ENCODE results near the gene ZFP36L1.

DNA sequence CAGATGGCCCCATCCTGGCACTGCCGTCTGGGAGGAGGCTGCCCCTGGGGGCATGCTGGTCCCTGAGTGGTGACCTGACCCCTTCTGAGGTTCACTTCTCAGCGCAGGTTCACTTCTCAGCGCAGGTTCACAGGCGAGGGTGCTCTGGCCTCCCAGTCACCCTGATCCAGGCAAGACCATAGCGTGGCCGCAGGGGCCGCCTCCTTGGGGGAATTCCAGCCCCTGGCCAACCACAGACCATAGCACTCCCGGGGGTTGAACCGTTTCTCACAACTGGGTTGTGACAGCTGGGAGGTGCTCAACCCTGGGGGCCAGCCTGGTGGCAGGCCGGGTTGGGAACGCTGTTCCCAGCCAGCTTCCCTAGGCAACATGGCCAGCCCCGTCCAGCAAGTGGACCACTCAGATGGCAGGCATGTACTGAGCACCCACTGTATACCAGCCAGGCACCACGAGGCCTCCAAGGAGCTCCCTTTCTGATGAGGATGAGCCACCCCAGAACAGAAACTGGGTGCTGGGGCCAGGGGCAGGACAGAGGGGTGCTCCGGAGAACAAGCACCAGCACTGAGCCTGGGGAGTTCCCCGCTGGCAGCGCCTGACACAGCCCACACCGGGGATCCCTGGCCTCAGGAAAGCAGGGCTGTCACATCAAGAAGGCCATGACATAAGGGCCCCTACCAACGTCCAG lies 28.3 kb upstream of the ZFP36L1 start:
- TF ChIP-seq POLR2AphosphoS5 (IDR thresholded peaks at IDR 0.05) (no peak), POLR2A (IDR thresholded peaks at IDR 0.05) (no peak)
